Measurements from ENCODE around the gene UBR2. TPM values are rescaled to one million over a fixed set of nuclear protein-coding genes. Genes with fewer than 3 reads are reported as not detected.
"Not testable (repeated sequence)": the region's sequence is repeated elsewhere in the genome, so short reads cannot be mapped to it uniquely, and the experiment has no call there.

UBR2 gene
- total RNA-seq, 4 donors from 2014 or later, result 15.9 to 52.7 (median 49.4) TPM

DNA sequence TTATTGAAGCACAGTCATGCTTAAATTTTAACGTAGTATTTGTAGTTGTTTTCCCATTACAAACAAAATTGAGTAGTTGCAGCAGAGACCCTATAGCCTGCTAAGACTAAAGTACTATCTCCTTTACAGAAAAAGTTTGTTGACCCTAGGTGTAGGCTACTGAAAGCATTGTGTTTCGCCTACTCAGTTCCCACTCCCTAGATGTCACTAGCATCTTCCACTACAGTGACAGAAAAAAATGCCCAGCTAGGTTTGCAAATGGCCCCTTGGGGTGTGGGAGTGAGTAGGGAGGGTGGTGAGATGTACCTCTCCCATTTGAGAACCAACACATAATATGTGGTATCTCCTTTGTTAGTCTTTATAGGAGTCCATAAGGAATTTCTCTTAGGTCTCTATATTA is 34.5 kb downstream of the UBR2 start:
- Histone ChIP-seq H3K9me3 (no peaks in the 10 kb centered on the region), H3K27me3 (no peaks in the 10 kb centered on the region), H3K4me1 (no peaks in the 10 kb centered on the region), H3K27ac (no peak overlapping the region), H3K36me3 (peaks cover 0 to 17% (median 0%) of the 10 kb centered on the region in 4 donors), H3K4me3 (no peak overlapping the region)
- TF ChIP-seq POLR2A (IDR thresholded peaks at IDR 0.05) (no peak), EP300 (IDR thresholded peaks at IDR 0.05; ENCODE audit: low read depth) (no peak)
- TF ChIP-seq, protein P1, sequence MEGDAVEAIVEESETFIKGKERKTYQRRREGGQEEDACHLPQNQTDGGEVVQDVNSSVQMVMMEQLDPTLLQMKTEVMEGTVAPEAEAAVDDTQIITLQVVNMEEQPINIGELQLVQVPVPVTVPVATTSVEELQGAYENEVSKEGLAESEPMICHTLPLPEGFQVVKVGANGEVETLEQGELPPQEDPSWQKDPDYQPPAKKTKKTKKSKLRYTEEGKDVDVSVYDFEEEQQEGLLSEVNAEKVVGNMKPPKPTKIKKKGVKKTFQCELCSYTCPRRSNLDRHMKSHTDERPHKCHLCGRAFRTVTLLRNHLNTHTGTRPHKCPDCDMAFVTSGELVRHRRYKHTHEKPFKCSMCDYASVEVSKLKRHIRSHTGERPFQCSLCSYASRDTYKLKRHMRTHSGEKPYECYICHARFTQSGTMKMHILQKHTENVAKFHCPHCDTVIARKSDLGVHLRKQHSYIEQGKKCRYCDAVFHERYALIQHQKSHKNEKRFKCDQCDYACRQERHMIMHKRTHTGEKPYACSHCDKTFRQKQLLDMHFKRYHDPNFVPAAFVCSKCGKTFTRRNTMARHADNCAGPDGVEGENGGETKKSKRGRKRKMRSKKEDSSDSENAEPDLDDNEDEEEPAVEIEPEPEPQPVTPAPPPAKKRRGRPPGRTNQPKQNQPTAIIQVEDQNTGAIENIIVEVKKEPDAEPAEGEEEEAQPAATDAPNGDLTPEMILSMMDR (IDR thresholded peaks at IDR 0.05), result no peak
- no peak for DNase-seq
- 90 to 100% methylated on average over 2 of the region's 2 CpGs for WGBS, 2 donors (ENCODE audit: low coverage in 1 of 2)
- intact Hi-C loops (cut with DNase I; ENCODE audit: low total_unique reads), result no loop called here
- in situ Hi-C loops (cut with MboI; ENCODE audit: low pct_ligation_motif_present in 1 of 4, low pct_unique_long_range_greater_than_20kb in 1 of 4, low sequenced_read_pairs in 3 of 4), result no loop called here

DNA sequence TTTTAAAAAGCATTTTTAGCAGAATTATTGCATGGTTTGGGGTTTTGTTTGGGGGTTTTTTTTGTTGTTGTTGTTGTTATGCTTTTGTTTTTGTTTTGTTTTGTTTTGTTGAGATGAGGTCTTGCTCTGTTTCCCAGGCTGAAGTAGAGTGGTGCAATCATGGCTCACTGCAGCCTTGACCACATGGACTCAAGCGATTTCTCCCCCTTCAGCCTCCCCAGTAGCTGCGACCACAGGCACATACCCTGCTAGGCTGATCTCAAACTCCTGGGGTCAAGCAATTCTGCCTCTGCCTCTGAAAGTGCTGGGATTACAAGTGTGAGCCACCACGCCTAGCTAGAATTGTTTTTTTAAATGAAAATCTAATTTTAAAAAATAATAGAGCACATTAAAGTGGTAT is 35.7 kb downstream of the UBR2 start:
- TF ChIP-seq POLR2A (IDR thresholded peaks at IDR 0.05) (no peak), POLR2AphosphoS5 (IDR thresholded peaks at IDR 0.05) (no peak), EP300 (IDR thresholded peaks at IDR 0.05; ENCODE audit: low read depth) (no peak)
- TF ChIP-seq, protein P1 (IDR thresholded peaks at IDR 0.05), result no peak
- intact Hi-C loops (cut with DNase I; ENCODE audit: low total_unique reads), result no loop called here
- Histone ChIP-seq H3K9me3 (no peaks in the 10 kb centered on the region), H3K27ac (no peak overlapping the region), H3K4me3 (no peak overlapping the region), H3K36me3 (peaks cover 0 to 9% (median 0%) of the 10 kb centered on the region in 4 donors), H3K4me1 (no peaks in the 10 kb centered on the region), H3K27me3 (no peaks in the 10 kb centered on the region)
- in situ Hi-C loops (cut with MboI; ENCODE audit: low pct_ligation_motif_present in 1 of 4, low pct_unique_long_range_greater_than_20kb in 1 of 4, low sequenced_read_pairs in 3 of 4), result no loop called here
- no peak for DNase-seq
- WGBS, 2 donors (ENCODE audit: low coverage in 1 of 2), result 89 to 95% methylated on average over 3 of the region's 3 CpGs

DNA sequence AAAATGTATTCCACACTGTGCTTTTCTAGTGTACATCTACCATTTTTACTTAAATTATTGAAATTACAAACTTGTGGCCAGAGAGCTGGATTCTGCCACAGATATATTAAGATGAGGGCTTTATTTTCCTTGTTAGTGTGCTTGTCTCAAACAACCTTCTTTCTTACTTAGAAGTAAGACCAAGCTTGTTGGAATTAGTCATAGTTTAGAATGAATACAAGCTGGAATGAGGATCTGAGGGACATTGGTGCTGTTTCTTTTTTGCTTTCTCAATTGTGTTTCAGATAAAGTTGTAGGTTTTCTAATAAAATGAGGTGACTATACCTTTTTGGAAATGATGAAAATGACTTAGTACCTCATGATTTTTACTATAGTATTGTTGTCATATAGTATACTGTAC is 40.3 kb downstream of the UBR2 start:
- in situ Hi-C loops (cut with MboI; ENCODE audit: low pct_ligation_motif_present in 1 of 4, low pct_unique_long_range_greater_than_20kb in 1 of 4, low sequenced_read_pairs in 3 of 4) (no loop called here), intact Hi-C loops (cut with DNase I; ENCODE audit: low total_unique reads) (no loop called here)
- no peaks in the 10 kb centered on the region for H3K27me3 ChIP-seq
- peaks cover 0 to 35% (median 10%) of the 10 kb centered on the region in 4 donors for H3K36me3 ChIP-seq
- DNase-seq, result no peak
- no peak overlapping the region for H3K4me3 ChIP-seq
- no peak for TF ChIP-seq POLR2AphosphoS5 (IDR thresholded peaks at IDR 0.05)
- H3K4me1 ChIP-seq, result no peaks in the 10 kb centered on the region
- no peaks in the 10 kb centered on the region for H3K9me3 ChIP-seq
- H3K27ac ChIP-seq, result no peak overlapping the region

DNA sequence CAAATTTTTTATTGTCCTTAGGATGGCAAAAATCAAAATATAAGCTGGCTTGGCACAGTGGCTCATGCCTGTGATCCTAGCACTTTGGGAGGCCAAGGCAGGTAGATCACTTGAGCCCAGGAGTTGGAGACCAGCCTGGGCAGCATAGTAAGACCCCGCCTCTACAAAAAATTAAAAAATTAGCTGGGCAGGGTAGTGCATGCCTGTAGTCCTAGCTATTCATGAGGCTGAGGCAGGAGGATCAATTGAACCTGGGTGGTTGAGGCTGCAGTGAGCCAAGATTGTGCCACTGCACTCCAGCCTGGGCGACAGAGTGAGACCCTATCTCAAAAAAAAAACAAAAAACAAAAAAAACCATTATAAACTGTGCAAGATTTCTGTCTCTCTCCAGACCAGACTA is 40.9 kb downstream of the UBR2 start:
- H3K4me1 ChIP-seq; DNase-seq; H3K27ac ChIP-seq; H3K27me3 ChIP-seq; H3K9me3 ChIP-seq; H3K4me3 ChIP-seq; intact Hi-C loops (cut with DNase I; ENCODE audit: low total_unique reads); in situ Hi-C loops (cut with MboI; ENCODE audit: low pct_ligation_motif_present in 1 of 4, low pct_unique_long_range_greater_than_20kb in 1 of 4, low sequenced_read_pairs in 3 of 4): not testable (repeated sequence)
- peaks cover 0 to 41% (median 12%) of the 10 kb centered on the region in 4 donors for H3K36me3 ChIP-seq
- 97 to 100% methylated on average over 1 to 2 of the region's 2 CpGs for WGBS, 2 donors (ENCODE audit: low coverage in 1 of 2)

DNA sequence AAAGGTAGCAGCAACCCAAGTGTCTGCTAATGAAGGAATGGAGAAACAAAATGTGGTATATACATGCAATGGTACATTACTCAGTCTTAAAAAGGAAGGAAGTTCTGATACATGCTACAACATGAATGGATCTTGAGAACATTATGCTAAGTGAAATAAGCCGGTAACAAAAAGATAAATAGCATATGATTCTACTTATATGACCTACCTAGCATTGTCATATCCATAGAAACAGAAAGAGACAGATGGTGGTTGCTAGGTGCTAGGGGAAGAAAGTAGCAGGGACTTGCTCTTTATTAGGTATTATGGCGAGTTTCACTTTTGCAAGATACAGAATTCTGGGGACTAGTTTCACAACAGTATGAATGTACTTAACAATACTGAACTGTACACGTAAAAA is 46.6 kb downstream of the UBR2 start:
- H3K4me3 ChIP-seq, result no peak overlapping the region
- no peaks in the 10 kb centered on the region for H3K4me1 ChIP-seq
- no peak overlapping the region for H3K27ac ChIP-seq
- H3K36me3 ChIP-seq, result peaks cover 0 to 65% (median 21%) of the 10 kb centered on the region in 4 donors
- no peaks in the 10 kb centered on the region for H3K27me3 ChIP-seq
- TF ChIP-seq EP300 (IDR thresholded peaks at IDR 0.05; ENCODE audit: low read depth) (no peak), POLR2AphosphoS5 (IDR thresholded peaks at IDR 0.05) (no peak), POLR2A (IDR thresholded peaks at IDR 0.05) (no peak)
- TF ChIP-seq, protein P1 (IDR thresholded peaks at IDR 0.05), result no peak
- 77 to 91% methylated on average over 3 of the region's 3 CpGs for WGBS, 2 donors (ENCODE audit: low coverage in 1 of 2)
- intact Hi-C loops (cut with DNase I; ENCODE audit: low total_unique reads), result no loop called here
- DNase-seq, result no peak
- in situ Hi-C loops (cut with MboI; ENCODE audit: low pct_ligation_motif_present in 1 of 4, low pct_unique_long_range_greater_than_20kb in 1 of 4, low sequenced_read_pairs in 3 of 4), result no loop called here
- no peaks in the 10 kb centered on the region for H3K9me3 ChIP-seq
